OCI-LY7 (cell line): Measurements from ENCODE around the gene BTBD18. TPM values are rescaled to one million over a fixed set of nuclear protein-coding genes. Genes with fewer than 3 reads are reported as not detected.

Experiments
- BruUV-seq: library from RNA; stranded (reverse); fragments of 400-500 nt; replicated peaks from 2 replicates; lab custom pipeline; 2021; lab: Mats Ljungman, UMichigan
- CTCF ChIA-PET: fragments of 300-600 bp; sonication (Branson Sonifier 250); formaldehyde crosslinking; loops from one replicate; lab custom pipeline; 2022; ENCODE audit warnings: antibody characterized with exemption; ENCODE audit not compliant: unreplicated experiment; lab: Charles Lee
- POLR2A ChIA-PET: fragments of 300-600 bp; sonication (Branson Sonifier 250); formaldehyde crosslinking; loops from one replicate; lab custom pipeline; 2022; ENCODE audit warnings: antibody characterized with exemption; lab: Charles Lee
- DNase-seq: peaks from one replicate; pipeline ENCODE4 v3.0.0-alpha.2; 2015; ENCODE audit warnings: low spot score
- H2AFZ ChIP-seq: fragments of 200-600 bp; sonication (generic), shearing (Covaris generic); 2 replicates; pipeline ENCODE4 v1.6.1; 2014; ENCODE audit warnings: mild to moderate bottlenecking, antibody characterized with exemption, low read length, moderate library complexity
- H3K27ac ChIP-seq: fragments of 200-600 bp; sonication (generic); 2 replicates; pipeline ENCODE4 v1.5.1; 2014; ENCODE audit warnings: mixed run types, low read depth, mild to moderate bottlenecking, moderate library complexity, low read length, inconsistent platforms; ENCODE audit not compliant: poor library complexity, severe bottlenecking
- H3K36me3 ChIP-seq: fragments of 200-600 bp; sonication (generic); 2 replicates; pipeline ENCODE4 v1.6.1; 2014; ENCODE audit warnings: mild to moderate bottlenecking, antibody characterized with exemption, low read length, moderate library complexity, mixed read lengths; ENCODE audit not compliant: insufficient read depth
- H3K4me1 ChIP-seq: fragments of 200-600 bp; sonication (generic); 2 replicates; pipeline ENCODE4 v1.5.1; 2014; ENCODE audit warnings: mild to moderate bottlenecking, low read length; ENCODE audit not compliant: insufficient read depth, poor library complexity, severe bottlenecking
- H3K4me2 ChIP-seq: fragments of 200-600 bp; sonication (generic); 2 replicates; pipeline ENCODE4 v1.6.1; 2014; ENCODE audit warnings: mild to moderate bottlenecking, low read length
- H3K4me3 ChIP-seq: fragments of 200-600 bp; sonication (generic); 2 replicates; pipeline ENCODE4 v1.5.1; 2014; ENCODE audit warnings: mild to moderate bottlenecking, low read depth, low read length; ENCODE audit not compliant: poor library complexity, severe bottlenecking
- H3K79me2 ChIP-seq: fragments of 200-600 bp; sonication (generic); 2 replicates; pipeline ENCODE4 v1.6.1; 2016; ENCODE audit warnings: low read depth, mild to moderate bottlenecking, low read length, moderate library complexity, mixed read lengths; ENCODE audit not compliant: insufficient read depth
- H3K9me2 ChIP-seq: fragments of 200-600 bp; sonication (generic); 2 replicates; pipeline ENCODE4 v1.6.1; 2016; ENCODE audit warnings: mild to moderate bottlenecking, low read length, mixed read lengths; ENCODE audit not compliant: insufficient read depth
- H3K9me3 ChIP-seq: fragments of 200-600 bp; sonication (generic); 2 replicates; pipeline ENCODE4 v1.6.1; 2014; ENCODE audit warnings: mild to moderate bottlenecking, mixed run types, low read length, mixed read lengths
- H4K20me1 ChIP-seq: fragments of 200-600 bp; sonication (generic); 2 replicates; pipeline ENCODE4 v1.6.1; 2014; ENCODE audit warnings: mild to moderate bottlenecking, antibody characterized with exemption, low read length, moderate library complexity, mixed read lengths; ENCODE audit not compliant: insufficient read depth
- EZH2phosphoT487 ChIP-seq: fragments of 200-600 bp; sonication (generic); IDR thresholded peaks from 2 replicates; pipeline ENCODE4 v1.6.1; 2018; ENCODE audit warnings: low read depth, borderline replicate concordance, mild to moderate bottlenecking, mixed run types, antibody characterized with exemption, low read length, moderate library complexity, mixed read lengths
- intact Hi-C: fragments of 100-400 bp; cut with micrococcal nuclease; formaldehyde crosslinking; loops from one replicate; pipeline ENCODE4 v1.10.0; 2022; ENCODE audit not compliant: unreplicated experiment
- total RNA-seq, 2 experiments: library from RNA; depleted of rRNA in 1 of 2; stranded (reverse); fragments of >200 nt in 1 of 2; shearing (Covaris generic) in 1 of 2; gene quantifications; 2 replicates each; pipeline ENCODE4 v1.2.3, GENCODE V29; 2014 to 2022
- TF ChIP-seq, protein P1 (sequence below): fragments of 200-600 bp; sonication (generic); conservative IDR thresholded peaks from 2 replicates; pipeline ENCODE4 v1.5.1; 2014; ENCODE audit warnings: mild to moderate bottlenecking, antibody characterized with exemption, low read length, moderate library complexity, mixed read lengths

Gene BTBD18
- total RNA-seq, 2 experiments from 2014 or later = not detected

DNA sequence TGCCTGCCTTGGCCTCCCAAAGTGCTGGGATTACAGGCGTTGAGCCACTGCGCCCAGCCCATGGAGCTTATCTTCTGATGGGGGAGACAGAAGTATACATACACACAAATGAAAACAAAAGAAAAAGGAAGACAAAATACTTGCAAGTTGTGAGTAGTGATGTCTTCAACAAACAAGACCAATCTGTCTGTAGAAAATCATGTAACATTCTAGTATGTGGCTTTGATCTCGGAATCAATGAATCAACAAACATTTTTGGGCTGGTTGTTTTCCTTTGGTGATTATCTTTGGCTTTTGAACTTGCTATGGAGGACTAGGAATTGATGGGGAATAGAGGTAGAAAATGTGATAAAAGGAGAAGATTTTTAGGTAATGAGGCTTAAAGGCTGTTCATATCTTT, 6.6 kb upstream of the BTBD18 start:
- no peak for DNase-seq
- Histone ChIP-seq H3K4me2 (no peak overlapping the region), H2AFZ (no peak overlapping the region), H3K9me3 (no peaks in the 10 kb centered on the region), H3K27ac (no peak overlapping the region), H4K20me1 (no peaks in the 10 kb centered on the region), H3K4me1 (no peaks in the 10 kb centered on the region), H3K4me3 (no peak overlapping the region), H3K9me2 (no peaks in the 10 kb centered on the region), H3K36me3 (no peaks in the 10 kb centered on the region), H3K79me2 (no peaks in the 10 kb centered on the region)
- BruUV-seq = no TSS peak
- CTCF ChIA-PET = no interaction called here
- TF ChIP-seq, protein P1, sequence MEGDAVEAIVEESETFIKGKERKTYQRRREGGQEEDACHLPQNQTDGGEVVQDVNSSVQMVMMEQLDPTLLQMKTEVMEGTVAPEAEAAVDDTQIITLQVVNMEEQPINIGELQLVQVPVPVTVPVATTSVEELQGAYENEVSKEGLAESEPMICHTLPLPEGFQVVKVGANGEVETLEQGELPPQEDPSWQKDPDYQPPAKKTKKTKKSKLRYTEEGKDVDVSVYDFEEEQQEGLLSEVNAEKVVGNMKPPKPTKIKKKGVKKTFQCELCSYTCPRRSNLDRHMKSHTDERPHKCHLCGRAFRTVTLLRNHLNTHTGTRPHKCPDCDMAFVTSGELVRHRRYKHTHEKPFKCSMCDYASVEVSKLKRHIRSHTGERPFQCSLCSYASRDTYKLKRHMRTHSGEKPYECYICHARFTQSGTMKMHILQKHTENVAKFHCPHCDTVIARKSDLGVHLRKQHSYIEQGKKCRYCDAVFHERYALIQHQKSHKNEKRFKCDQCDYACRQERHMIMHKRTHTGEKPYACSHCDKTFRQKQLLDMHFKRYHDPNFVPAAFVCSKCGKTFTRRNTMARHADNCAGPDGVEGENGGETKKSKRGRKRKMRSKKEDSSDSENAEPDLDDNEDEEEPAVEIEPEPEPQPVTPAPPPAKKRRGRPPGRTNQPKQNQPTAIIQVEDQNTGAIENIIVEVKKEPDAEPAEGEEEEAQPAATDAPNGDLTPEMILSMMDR = no peak
- TF ChIP-seq EZH2phosphoT487 = no peak
- POLR2A ChIA-PET = interaction anchor here (0.5 to 0.7 kb wide), 2 partner anchors 12 to 48 kb away, joined by 3 to 4 read pairs; no protein-coding TSS in a partner anchor
- intact Hi-C loops = no loop called here

DNA sequence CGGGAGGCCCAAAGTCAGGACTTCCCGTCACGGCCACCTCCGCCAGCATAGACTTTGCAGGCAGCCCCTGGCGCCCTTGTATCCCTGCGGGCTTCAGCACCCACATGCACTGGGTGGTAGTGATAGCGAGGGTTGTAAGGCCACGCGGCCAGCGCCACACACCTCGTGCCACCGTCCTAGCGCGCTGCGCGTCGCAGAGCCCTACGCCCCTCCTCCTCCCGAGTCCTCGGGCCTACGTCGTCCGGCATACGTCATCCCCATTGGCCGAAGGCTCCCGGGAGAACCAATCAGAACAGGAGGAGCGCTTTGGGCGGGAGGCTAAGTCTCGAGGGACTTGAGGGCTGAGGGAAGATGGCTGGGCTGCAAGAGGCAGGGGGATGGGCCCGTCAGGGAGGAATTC, 1.3 kb upstream of the BTBD18 start:
- POLR2A ChIA-PET = no interaction called here

GRCh38 chr11:57751176-57751575, 443 bp downstream of the BTBD18 start:
- no TSS peak for BruUV-seq
- H3K27ac ChIP-seq = no peak overlapping the region
- H3K79me2 ChIP-seq = no peaks in the 10 kb centered on the region
- peaks cover 17% of the 10 kb centered on the region for H3K36me3 ChIP-seq
- no peak overlapping the region for H2AFZ ChIP-seq
- no peak overlapping the region for H3K4me2 ChIP-seq
- CTCF ChIA-PET = no interaction called here
- DNase-seq = no peak
- H3K4me3 ChIP-seq = no peak overlapping the region
- no peaks in the 10 kb centered on the region for H3K9me2 ChIP-seq
- no peaks in the 10 kb centered on the region for H3K9me3 ChIP-seq
- no peak for TF ChIP-seq EZH2phosphoT487
- TF ChIP-seq, protein P1 = no peak
- H4K20me1 ChIP-seq = no peaks in the 10 kb centered on the region
- POLR2A ChIA-PET = interaction anchor here (0.7 to 1.2 kb wide), 2 partner anchors 49 to 505 kb away, joined by 3 to 4 read pairs; no protein-coding TSS in a partner anchor
- intact Hi-C loops = no loop called here
- no peaks in the 10 kb centered on the region for H3K4me1 ChIP-seq

More for the DNA sequence above, 1.3 kb upstream of the BTBD18 start:
- CTCF ChIA-PET = no interaction called here
- Histone ChIP-seq H3K9me3 (no peaks in the 10 kb centered on the region), H3K27ac (no peak overlapping the region), H3K9me2 (no peaks in the 10 kb centered on the region), H4K20me1 (no peaks in the 10 kb centered on the region), H3K4me1 (no peaks in the 10 kb centered on the region), H3K36me3 (peaks cover 9% of the 10 kb centered on the region), H3K79me2 (no peaks in the 10 kb centered on the region), H3K4me2 (no peak overlapping the region), H2AFZ (no peak overlapping the region), H3K4me3 (no peak overlapping the region)
- intact Hi-C loops = no loop called here
- no TSS peak for BruUV-seq
- TF ChIP-seq, protein P1 = no peak
- TF ChIP-seq EZH2phosphoT487 = no peak
- DNase-seq = no peak
